ENCODE measurements around the gene TAGAP. TPM values are rescaled to one million over a fixed set of nuclear protein-coding genes. Genes with fewer than 3 reads are reported as not detected.
"Not testable (repeated sequence)": the region's sequence is repeated elsewhere in the genome, so short reads cannot be mapped to it uniquely, and the experiment has no call there.

Gene TAGAP
- polyA plus RNA-seq, 1 of the 3 experiments (the other 2 are of a cell fraction) = not detected

DNA sequence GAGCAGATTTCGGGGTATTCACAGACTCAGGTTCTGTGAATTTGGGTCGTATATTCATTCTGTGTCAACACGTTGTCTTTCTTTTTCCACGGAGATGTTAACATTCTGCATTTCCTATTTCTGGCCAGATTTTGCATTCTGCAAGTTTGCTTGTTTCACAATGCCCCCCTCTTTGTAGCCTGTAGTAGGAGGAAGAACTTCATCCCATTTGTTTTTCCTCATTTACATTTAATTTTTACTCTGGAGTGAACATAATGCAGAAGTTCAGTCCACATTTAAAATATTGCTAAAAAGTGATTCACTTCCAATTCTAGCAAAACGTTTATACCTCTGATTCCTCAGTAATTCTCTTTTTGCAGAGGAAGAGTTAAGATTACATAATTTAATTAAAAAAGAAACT lies 12.9 kb downstream of the TAGAP start:
- H3K36me3 ChIP-seq (replicated peaks in 1 of 2; ENCODE audit: control insufficient read depth in 1 of 2, insufficient read depth in 2 of 2, low read length in 1 of 2) = no peaks in the 10 kb centered on the region
- no peak overlapping the region for H3K9ac ChIP-seq
- H3K4me2 ChIP-seq = no peak overlapping the region
- ChIA-PET CTCF (interaction anchor here (1.1 to 2.7 kb wide), 3 partner anchors 10 to 102 kb away, joined by 4 to 19 read pairs (median 6); no protein-coding TSS in a partner anchor), POLR2A (no interaction called here)
- no peaks in the 10 kb centered on the region for H3K9me3 ChIP-seq
- no peaks in the 10 kb centered on the region for H4K20me1 ChIP-seq (ENCODE audit: insufficient read depth)
- no peaks in the 10 kb centered on the region for H3F3A ChIP-seq (replicated peaks; ENCODE audit: insufficient read depth)
- H3K9me2 ChIP-seq = 0 out of 2 replicates have a peak, but pooled peaks cover 2% of the 10 kb centered on the region
- H3K79me2 ChIP-seq (ENCODE audit: insufficient read depth) = no peaks in the 10 kb centered on the region
- no peaks in the 10 kb centered on the region for H3K4me1 ChIP-seq (ENCODE audit: control insufficient read depth in 1 of 2, insufficient read depth in 2 of 2, low read depth in 1 of 2, low read length in 1 of 2)
- H3K27me3 ChIP-seq (ENCODE audit: insufficient read depth) = no peaks in the 10 kb centered on the region; the same call in 1 of the 2 replicates
- WGBS (ENCODE audit: low lambda C conversion rate) = 48% methylated on average over 5 of the region's 5 CpGs
- TF ChIP-seq EZH2phosphoT487 (IDR thresholded peaks at IDR 0.05; ENCODE audit: borderline replicate concordance, low read depth) (no peak), GABPA (IDR thresholded peaks at IDR 0.05; ENCODE audit: low read depth) (no peak)
- TF ChIP-seq, protein P1, sequence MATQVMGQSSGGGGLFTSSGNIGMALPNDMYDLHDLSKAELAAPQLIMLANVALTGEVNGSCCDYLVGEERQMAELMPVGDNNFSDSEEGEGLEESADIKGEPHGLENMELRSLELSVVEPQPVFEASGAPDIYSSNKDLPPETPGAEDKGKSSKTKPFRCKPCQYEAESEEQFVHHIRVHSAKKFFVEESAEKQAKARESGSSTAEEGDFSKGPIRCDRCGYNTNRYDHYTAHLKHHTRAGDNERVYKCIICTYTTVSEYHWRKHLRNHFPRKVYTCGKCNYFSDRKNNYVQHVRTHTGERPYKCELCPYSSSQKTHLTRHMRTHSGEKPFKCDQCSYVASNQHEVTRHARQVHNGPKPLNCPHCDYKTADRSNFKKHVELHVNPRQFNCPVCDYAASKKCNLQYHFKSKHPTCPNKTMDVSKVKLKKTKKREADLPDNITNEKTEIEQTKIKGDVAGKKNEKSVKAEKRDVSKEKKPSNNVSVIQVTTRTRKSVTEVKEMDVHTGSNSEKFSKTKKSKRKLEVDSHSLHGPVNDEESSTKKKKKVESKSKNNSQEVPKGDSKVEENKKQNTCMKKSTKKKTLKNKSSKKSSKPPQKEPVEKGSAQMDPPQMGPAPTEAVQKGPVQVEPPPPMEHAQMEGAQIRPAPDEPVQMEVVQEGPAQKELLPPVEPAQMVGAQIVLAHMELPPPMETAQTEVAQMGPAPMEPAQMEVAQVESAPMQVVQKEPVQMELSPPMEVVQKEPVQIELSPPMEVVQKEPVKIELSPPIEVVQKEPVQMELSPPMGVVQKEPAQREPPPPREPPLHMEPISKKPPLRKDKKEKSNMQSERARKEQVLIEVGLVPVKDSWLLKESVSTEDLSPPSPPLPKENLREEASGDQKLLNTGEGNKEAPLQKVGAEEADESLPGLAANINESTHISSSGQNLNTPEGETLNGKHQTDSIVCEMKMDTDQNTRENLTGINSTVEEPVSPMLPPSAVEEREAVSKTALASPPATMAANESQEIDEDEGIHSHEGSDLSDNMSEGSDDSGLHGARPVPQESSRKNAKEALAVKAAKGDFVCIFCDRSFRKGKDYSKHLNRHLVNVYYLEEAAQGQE (IDR thresholded peaks at IDR 0.05; ENCODE audit: low read depth, low read length) = no peak
- DNase-seq = no peak
- H2AFZ ChIP-seq (ENCODE audit: low read depth) = no peak overlapping the region
- no peak overlapping the region for H3K27ac ChIP-seq (ENCODE audit: low read depth in 2 of 2, low read length in 1 of 2)
- no peak overlapping the region for H3K4me3 ChIP-seq (ENCODE audit: low read depth in 2 of 2, low read length in 1 of 2)

DNA sequence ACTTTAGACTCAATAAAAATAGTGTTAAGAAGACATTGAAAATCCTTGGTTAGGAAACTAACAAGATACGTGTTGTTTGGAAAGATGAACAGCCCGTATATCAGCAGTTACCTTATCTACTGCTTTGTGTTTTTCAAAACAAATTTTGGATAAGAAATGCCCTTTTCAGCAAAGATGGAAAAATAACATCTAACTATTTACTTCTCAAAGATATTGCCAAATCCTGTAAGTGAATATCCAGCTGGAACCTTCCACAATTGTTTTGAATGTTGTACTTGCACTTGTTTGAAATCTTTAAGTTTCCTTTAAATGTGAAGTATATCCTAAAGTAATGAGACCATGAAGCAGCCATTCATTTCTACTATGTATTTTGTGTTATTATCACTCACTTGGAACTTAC lies 14.6 kb downstream of the TAGAP start:
- WGBS (ENCODE audit: low lambda C conversion rate) = 56% methylated on average over 2 of the region's 2 CpGs
- Histone ChIP-seq H3K36me3 (replicated peaks in 1 of 2; ENCODE audit: control insufficient read depth in 1 of 2, insufficient read depth in 2 of 2, low read length in 1 of 2) (no peaks in the 10 kb centered on the region), H3K4me3 (ENCODE audit: low read depth in 2 of 2, low read length in 1 of 2) (no peak overlapping the region), H4K20me1 (ENCODE audit: insufficient read depth) (no peaks in the 10 kb centered on the region), H2AFZ (ENCODE audit: low read depth) (no peak overlapping the region), H3K4me2 (no peak overlapping the region), H3K9me2 (0 out of 2 replicates have a peak, but pooled peaks cover 2% of the 10 kb centered on the region), H3K9me3 (no peaks in the 10 kb centered on the region), H3K27ac (ENCODE audit: low read depth in 2 of 2, low read length in 1 of 2) (no peak overlapping the region), H3K4me1 (ENCODE audit: control insufficient read depth in 1 of 2, insufficient read depth in 2 of 2, low read depth in 1 of 2, low read length in 1 of 2) (no peaks in the 10 kb centered on the region), H3K27me3 (ENCODE audit: insufficient read depth) (no peaks in the 10 kb centered on the region; the same call in 1 of the 2 replicates), H3K79me2 (ENCODE audit: insufficient read depth) (no peaks in the 10 kb centered on the region), H3F3A (replicated peaks; ENCODE audit: insufficient read depth) (no peaks in the 10 kb centered on the region), H3K9ac (no peak overlapping the region)
- POLR2A ChIA-PET = no interaction called here
- DNase-seq = no peak
- TF ChIP-seq, protein P2, sequence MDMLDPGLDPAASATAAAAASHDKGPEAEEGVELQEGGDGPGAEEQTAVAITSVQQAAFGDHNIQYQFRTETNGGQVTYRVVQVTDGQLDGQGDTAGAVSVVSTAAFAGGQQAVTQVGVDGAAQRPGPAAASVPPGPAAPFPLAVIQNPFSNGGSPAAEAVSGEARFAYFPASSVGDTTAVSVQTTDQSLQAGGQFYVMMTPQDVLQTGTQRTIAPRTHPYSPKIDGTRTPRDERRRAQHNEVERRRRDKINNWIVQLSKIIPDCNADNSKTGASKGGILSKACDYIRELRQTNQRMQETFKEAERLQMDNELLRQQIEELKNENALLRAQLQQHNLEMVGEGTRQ (IDR thresholded peaks at IDR 0.05; ENCODE audit: borderline replicate concordance, low read depth, low read length) = no peak
- TF ChIP-seq, protein P3, sequence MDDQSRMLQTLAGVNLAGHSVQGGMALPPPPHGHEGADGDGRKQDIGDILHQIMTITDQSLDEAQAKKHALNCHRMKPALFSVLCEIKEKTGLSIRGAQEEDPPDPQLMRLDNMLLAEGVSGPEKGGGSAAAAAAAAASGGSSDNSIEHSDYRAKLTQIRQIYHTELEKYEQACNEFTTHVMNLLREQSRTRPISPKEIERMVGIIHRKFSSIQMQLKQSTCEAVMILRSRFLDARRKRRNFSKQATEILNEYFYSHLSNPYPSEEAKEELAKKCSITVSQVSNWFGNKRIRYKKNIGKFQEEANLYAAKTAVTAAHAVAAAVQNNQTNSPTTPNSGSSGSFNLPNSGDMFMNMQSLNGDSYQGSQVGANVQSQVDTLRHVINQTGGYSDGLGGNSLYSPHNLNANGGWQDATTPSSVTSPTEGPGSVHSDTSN (IDR thresholded peaks at IDR 0.05) = no peak
- TF ChIP-seq, protein P4, sequence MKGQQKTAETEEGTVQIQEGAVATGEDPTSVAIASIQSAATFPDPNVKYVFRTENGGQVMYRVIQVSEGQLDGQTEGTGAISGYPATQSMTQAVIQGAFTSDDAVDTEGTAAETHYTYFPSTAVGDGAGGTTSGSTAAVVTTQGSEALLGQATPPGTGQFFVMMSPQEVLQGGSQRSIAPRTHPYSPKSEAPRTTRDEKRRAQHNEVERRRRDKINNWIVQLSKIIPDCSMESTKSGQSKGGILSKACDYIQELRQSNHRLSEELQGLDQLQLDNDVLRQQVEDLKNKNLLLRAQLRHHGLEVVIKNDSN (IDR thresholded peaks at IDR 0.05; ENCODE audit: borderline replicate concordance, low read depth) = no peak
- no peak for TF ChIP-seq NFIC (IDR thresholded peaks at IDR 0.05; ENCODE audit: borderline replicate concordance)
- TF ChIP-seq, protein P5, sequence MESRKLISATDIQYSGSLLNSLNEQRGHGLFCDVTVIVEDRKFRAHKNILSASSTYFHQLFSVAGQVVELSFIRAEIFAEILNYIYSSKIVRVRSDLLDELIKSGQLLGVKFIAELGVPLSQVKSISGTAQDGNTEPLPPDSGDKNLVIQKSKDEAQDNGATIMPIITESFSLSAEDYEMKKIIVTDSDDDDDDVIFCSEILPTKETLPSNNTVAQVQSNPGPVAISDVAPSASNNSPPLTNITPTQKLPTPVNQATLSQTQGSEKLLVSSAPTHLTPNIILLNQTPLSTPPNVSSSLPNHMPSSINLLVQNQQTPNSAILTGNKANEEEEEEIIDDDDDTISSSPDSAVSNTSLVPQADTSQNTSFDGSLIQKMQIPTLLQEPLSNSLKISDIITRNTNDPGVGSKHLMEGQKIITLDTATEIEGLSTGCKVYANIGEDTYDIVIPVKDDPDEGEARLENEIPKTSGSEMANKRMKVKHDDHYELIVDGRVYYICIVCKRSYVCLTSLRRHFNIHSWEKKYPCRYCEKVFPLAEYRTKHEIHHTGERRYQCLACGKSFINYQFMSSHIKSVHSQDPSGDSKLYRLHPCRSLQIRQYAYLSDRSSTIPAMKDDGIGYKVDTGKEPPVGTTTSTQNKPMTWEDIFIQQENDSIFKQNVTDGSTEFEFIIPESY (IDR thresholded peaks at IDR 0.05; ENCODE audit: borderline replicate concordance, low read depth) = no peak
- TF ChIP-seq RAD21 (IDR thresholded peaks at IDR 0.05; ENCODE audit: low read length) = no peak
- CTCF ChIA-PET = interaction anchor here (1.1 to 1.2 kb wide), 2 partner anchors 11 to 12 kb away, joined by 4 to 5 read pairs; no protein-coding TSS in a partner anchor

DNA sequence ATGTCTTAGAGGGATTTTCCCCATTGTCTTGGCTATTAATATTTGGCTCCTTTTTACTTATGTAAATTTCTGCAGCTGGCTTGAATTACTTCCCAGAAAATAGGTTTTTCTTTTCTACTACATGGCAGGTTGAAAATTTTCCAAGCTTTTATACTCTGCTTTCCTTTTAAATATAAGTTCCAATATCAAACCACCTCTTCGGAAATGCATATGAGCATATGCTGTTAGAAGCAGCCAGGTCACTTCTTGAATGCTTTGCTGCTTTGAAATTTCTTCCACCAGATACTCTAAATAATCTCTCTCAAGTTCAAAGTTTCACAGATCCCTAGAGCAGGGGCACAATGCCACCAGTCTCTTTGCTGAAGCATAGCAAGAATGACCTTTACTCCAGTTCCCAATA lies 19.6 kb downstream of the TAGAP start:
- DNase-seq; H3F3A ChIP-seq (replicated peaks; ENCODE audit: insufficient read depth); H3K36me3 ChIP-seq (replicated peaks in 1 of 2; ENCODE audit: control insufficient read depth in 1 of 2, insufficient read depth in 2 of 2, low read length in 1 of 2); H2AFZ ChIP-seq (ENCODE audit: low read depth); H3K79me2 ChIP-seq (ENCODE audit: insufficient read depth); H3K9me3 ChIP-seq; H3K27ac ChIP-seq (ENCODE audit: low read depth in 2 of 2, low read length in 1 of 2); H3K9ac ChIP-seq; H3K4me1 ChIP-seq (ENCODE audit: control insufficient read depth in 1 of 2, insufficient read depth in 2 of 2, low read depth in 1 of 2, low read length in 1 of 2); H3K4me2 ChIP-seq; H3K4me3 ChIP-seq (ENCODE audit: low read depth in 2 of 2, low read length in 1 of 2); H4K20me1 ChIP-seq (ENCODE audit: insufficient read depth); H3K27me3 ChIP-seq (ENCODE audit: insufficient read depth); POLR2A ChIA-PET; H3K9me2 ChIP-seq: not testable (repeated sequence)
- CTCF ChIA-PET = interaction anchor here (1.3 to 1.8 kb wide), 3 partner anchors 17 to 110 kb away, joined by 3 to 5 read pairs (median 4); no protein-coding TSS in a partner anchor
- WGBS (ENCODE audit: low lambda C conversion rate) = 19% methylated on average over 1 of the region's 1 CpG

All from SK-N-SH (cell line).